ENCODE data around the gene NGF. TPM values are rescaled to one million over a fixed set of nuclear protein-coding genes. Genes with fewer than 3 reads are reported as not detected.
A peak's percentile ranks its signal among the peaks of the same experiment; 100 is the strongest.

Gene NGF
- total RNA-seq, 1 experiment from 2014 or later: 0.47 TPM

DNA sequence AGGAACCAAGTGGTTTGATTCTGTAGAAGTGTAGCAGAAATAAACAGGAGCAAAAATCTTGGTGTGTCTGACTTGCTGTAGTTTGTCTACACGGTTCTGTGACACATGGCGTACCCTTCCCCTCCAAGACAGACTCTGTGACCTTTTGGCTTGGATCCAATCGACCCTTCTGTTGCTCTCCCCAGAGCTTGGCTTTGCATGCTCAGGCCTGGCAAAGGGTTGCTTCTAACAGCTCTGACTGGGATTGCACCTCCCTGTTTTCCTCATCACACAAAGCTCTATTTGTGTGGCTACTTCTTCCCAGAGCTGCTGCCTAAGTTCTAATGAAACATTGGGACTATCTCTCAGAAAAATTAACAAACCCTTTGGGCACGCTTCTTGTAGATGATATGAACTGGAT lies 24.0 kb downstream of the NGF start:
- no peak overlapping the region for H3K4me3 ChIP-seq (ENCODE audit: low read depth, low read length, poor library complexity, severe bottlenecking)
- no peak for DNase-seq (ENCODE audit: low spot score)
- intact Hi-C loops (cut with micrococcal nuclease; ENCODE audit: unreplicated experiment): no loop called here
- no peak overlapping the region for H3K27ac ChIP-seq (ENCODE audit: low read depth, low read length, poor library complexity, severe bottlenecking)
- ChIA-PET POLR2A (ENCODE audit: low non-redundant PET) (no interaction called here), CTCF (no interaction called here)
- peaks cover 23% of the 10 kb centered on the region for H3K4me1 ChIP-seq (ENCODE audit: insufficient read depth, low read length, poor library complexity, severe bottlenecking)
- H3K27me3 ChIP-seq (replicated peaks; ENCODE audit: insufficient read depth, low read depth, low read length, poor library complexity): no peaks in the 10 kb centered on the region
- no peaks in the 10 kb centered on the region for H3K36me3 ChIP-seq (ENCODE audit: insufficient read depth, low read length, poor library complexity, severe bottlenecking)
- BruUV-seq (replicated peaks): no TSS peak
- no peaks in the 10 kb centered on the region for H3K9me3 ChIP-seq (ENCODE audit: low read depth, low read length, poor library complexity, severe bottlenecking)
- TF ChIP-seq, protein P1, sequence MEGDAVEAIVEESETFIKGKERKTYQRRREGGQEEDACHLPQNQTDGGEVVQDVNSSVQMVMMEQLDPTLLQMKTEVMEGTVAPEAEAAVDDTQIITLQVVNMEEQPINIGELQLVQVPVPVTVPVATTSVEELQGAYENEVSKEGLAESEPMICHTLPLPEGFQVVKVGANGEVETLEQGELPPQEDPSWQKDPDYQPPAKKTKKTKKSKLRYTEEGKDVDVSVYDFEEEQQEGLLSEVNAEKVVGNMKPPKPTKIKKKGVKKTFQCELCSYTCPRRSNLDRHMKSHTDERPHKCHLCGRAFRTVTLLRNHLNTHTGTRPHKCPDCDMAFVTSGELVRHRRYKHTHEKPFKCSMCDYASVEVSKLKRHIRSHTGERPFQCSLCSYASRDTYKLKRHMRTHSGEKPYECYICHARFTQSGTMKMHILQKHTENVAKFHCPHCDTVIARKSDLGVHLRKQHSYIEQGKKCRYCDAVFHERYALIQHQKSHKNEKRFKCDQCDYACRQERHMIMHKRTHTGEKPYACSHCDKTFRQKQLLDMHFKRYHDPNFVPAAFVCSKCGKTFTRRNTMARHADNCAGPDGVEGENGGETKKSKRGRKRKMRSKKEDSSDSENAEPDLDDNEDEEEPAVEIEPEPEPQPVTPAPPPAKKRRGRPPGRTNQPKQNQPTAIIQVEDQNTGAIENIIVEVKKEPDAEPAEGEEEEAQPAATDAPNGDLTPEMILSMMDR (conservative IDR thresholded peaks at IDR 0.05; ENCODE audit: low read depth, low read length): no peak

GRCh38 chr1:115313182-115313581 lies 24.9 kb downstream of the NGF start:
- Histone ChIP-seq H3K4me1 (ENCODE audit: insufficient read depth, low read length, poor library complexity, severe bottlenecking) (peaks cover 23% of the 10 kb centered on the region), H3K9me3 (ENCODE audit: low read depth, low read length, poor library complexity, severe bottlenecking) (no peaks in the 10 kb centered on the region), H3K4me3 (ENCODE audit: low read depth, low read length, poor library complexity, severe bottlenecking) (no peak overlapping the region), H3K27me3 (replicated peaks; ENCODE audit: insufficient read depth, low read depth, low read length, poor library complexity) (no peaks in the 10 kb centered on the region), H3K36me3 (ENCODE audit: insufficient read depth, low read length, poor library complexity, severe bottlenecking) (no peaks in the 10 kb centered on the region), H3K27ac (ENCODE audit: low read depth, low read length, poor library complexity, severe bottlenecking) (no peak overlapping the region)
- POLR2A ChIA-PET (ENCODE audit: low non-redundant PET): no interaction called here
- CTCF ChIA-PET: no interaction called here
- TF ChIP-seq EZH2 (IDR thresholded peaks at IDR 0.05; ENCODE audit: borderline replicate concordance, low read depth, low read length, poor library complexity, severe bottlenecking): no peak
- TF ChIP-seq, protein P1 (conservative IDR thresholded peaks at IDR 0.05; ENCODE audit: low read depth, low read length): no peak
- DNase-seq (ENCODE audit: low spot score): peak; percentile 9
- BruUV-seq (replicated peaks): no TSS peak
- intact Hi-C loops (cut with micrococcal nuclease; ENCODE audit: unreplicated experiment): no loop called here

- Histone ChIP-seq H3K27me3 (replicated peaks; ENCODE audit: insufficient read depth, low read depth, low read length, poor library complexity) (no peaks in the 10 kb centered on the region), H3K36me3 (ENCODE audit: insufficient read depth, low read length, poor library complexity, severe bottlenecking) (no peaks in the 10 kb centered on the region), H3K27ac (ENCODE audit: low read depth, low read length, poor library complexity, severe bottlenecking) (no peak overlapping the region), H3K4me1 (ENCODE audit: insufficient read depth, low read length, poor library complexity, severe bottlenecking) (peaks cover 23% of the 10 kb centered on the region), H3K4me3 (ENCODE audit: low read depth, low read length, poor library complexity, severe bottlenecking) (no peak overlapping the region), H3K9me3 (ENCODE audit: low read depth, low read length, poor library complexity, severe bottlenecking) (no peaks in the 10 kb centered on the region)
- BruUV-seq (replicated peaks): no TSS peak
- CTCF ChIA-PET: no interaction called here
- TF ChIP-seq, protein P1 (conservative IDR thresholded peaks at IDR 0.05; ENCODE audit: low read depth, low read length): no peak
- TF ChIP-seq EZH2 (IDR thresholded peaks at IDR 0.05; ENCODE audit: borderline replicate concordance, low read depth, low read length, poor library complexity, severe bottlenecking): no peak
- no peak for DNase-seq (ENCODE audit: low spot score)
- intact Hi-C loops (cut with micrococcal nuclease; ENCODE audit: unreplicated experiment): no loop called here
- POLR2A ChIA-PET (ENCODE audit: low non-redundant PET): no interaction called here
These were observed 25.3 kb downstream of the NGF start for GRCh38 chr1:115312742-115313141.

All from A673 (cell line).